Ishikawa (cell line): ENCODE data around the gene P4HTM.

Source experiments
- NFIC ChIP-seq: IDR thresholded peaks from 2 replicates; pipeline ENCODE4 v1.6.1; 2012
- RAD21 ChIP-seq: IDR thresholded peaks from 2 replicates; pipeline ENCODE4 v1.6.1; 2012; ENCODE audit warnings: low read depth

- TF ChIP-seq NFIC (no peak), RAD21 (no peak)
Observed at GRCh38 chr3:48996640-48997039, 6.6 kb downstream of the P4HTM start.
